ENCODE results near the gene TMEM114.
A peak's percentile ranks its signal among the peaks of the same experiment; 100 is the strongest.

The TMEM114 gene

GRCh38 chr16:8611122-8611521 lies 20.8 kb upstream of the TMEM114 start:
- no peak for DNase-seq

DNA sequence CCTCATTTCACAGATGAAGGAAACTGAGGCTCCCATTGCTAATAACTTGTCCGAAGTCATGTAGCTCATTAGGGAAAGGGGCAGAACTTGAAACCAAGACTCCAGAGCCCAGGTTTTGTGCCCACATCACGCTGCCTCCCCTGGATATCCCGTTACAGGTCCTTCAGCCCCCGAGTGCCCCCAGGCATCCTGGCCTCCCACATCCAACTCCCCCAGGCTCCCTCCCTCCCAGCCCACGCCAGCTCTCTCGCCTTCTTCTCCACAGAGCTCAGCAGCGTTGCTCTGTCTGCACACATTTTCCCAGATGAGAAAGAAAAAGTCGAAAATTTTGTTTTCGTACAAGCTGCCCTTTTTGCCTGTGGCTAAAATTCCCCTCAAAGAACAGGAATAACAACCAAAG lies 16.9 kb upstream of the TMEM114 start:
- no peak for DNase-seq

GRCh38 chr16:8605554-8605953 lies 15.2 kb upstream of the TMEM114 start:
- no peak for DNase-seq

DNA sequence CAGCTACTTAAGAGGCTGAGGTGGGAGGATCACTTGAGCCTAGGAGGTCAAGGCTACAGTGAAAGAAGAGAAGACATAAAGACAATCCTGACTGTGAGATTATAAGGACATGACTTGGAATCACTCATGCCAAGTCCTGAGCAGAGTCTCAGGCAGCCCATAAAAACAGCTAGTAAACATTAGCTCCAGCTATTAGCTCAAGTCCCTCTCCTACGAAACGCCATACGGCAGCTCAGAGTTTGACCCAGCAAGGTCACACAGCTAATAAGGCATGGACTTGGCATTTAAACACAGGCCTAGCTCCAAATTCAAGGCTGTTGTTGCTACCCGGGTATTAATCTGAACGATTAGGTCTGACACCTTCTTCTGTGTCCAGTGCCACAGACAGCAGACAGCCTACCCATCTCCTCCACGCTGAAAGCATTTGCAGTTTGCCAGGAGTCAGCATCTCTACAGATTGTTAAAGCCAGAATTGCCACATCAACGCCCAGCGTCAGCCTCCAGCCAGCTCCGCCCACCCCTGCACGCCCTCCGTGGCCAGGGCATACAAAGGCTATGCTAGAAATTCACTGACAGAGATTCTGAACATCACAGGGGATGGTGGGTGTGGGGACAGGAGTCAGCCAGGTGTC lies 9.9 kb upstream of the TMEM114 start:
- DNase-seq: no peak

DNA sequence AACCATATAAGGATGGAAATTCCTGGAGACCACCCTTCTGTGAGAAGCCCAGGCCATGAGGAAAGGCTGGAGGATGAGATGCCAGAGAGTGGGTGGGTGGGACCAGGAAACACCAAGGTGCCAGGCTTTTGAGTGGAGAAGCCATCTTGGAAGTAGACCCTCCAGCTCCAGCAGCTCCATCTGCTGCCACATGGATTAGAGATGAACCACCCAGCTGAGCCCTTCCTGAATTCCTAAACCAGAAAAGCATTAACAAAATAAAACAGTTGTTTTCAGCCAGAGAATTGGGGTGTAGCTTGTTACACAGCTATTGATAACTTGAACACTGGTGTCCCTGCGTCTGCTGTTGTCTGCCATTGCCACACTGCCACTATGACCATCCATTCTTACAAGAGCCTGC lies 6.3 kb upstream of the TMEM114 start:
- no peak for DNase-seq

- DNase-seq: no peak
Measured at GRCh38 chr16:8595783-8596182, 5.5 kb upstream of the TMEM114 start.

DNA sequence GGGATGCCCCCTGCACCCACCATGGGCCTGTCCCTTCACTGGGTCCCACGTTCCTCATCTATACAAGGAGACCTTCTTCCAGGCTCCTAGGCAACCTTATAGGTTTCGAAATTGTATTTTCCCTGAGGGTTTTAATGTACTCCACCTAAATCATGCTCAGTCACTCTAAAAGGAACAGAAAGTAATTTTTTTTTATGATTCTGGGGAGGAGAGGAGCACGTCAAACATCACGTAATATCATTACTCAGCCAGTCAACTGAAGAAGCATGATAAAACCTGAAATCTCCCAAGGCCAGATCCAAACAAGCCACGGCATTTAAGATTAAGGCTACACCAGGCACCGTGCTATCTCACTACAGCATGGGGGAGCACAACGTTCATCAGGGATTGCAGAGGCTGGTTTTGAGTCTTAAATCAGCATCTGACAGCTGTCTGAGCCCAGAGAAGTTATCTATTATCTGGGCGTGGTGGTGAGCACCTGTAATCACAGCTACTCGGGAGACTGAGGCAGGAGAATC lies 3.9 kb upstream of the TMEM114 start:
- no peak for DNase-seq

GRCh38 chr16:8591451-8591850 lies 1.1 kb upstream of the TMEM114 start:
- no peak for DNase-seq

GRCh38 chr16:8590811-8591210 lies 500 bp upstream of the TMEM114 start:
- DNase-seq: no peak

DNA sequence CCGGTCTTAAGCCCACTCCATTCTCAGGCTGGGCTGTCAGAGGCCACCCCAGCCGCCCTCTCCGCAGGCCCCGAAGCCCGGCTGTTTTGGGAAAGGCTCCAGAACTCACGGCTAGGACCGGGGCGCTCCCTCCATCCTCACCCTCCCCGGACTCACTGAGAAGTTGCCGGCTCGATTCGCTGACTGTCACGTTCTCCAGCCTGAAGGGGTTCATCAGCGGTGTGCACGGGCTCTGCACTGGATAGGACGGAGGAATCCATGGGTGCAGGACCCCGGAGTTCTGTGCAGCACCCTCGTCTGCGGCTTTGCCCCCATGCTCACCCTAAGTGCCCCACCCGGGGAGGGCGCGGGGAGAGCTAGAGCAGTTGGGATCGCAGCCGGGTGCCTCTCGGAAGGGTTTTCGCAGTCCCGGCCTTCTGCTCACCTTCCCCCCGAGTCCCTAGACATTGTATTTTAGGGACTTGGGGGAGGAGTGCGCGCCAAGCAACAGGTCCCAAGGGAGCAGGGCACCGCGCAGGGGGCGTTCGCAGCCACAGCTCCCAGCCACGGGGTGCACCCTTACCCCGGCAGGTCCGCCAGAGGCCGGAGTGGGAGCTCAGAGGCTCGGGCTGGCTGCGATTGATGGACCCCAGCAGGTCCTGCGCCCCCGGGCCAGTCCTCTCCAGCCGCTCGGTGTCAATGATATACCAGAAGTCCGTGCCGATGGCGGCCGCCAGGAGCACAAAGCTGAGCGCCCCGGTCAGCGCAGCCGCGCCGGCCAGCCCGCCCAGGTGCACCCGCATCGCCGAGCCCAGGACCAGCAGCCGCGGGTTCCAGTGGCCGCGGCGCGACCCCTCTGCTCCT lies 1.0 kb downstream of the TMEM114 start:
- no peak for DNase-seq

GRCh38 chr16:8588682-8589056 lies 1.6 kb downstream of the TMEM114 start:
- no peak for DNase-seq

- no peak for DNase-seq
Measured at GRCh38 chr16:8587065-8587464, 3.2 kb downstream of the TMEM114 start.

GRCh38 chr16:8585857-8586256 lies 4.5 kb downstream of the TMEM114 start:
- DNase-seq: no peak

- no peak for DNase-seq
Measured at GRCh38 chr16:8585041-8585440, 5.3 kb downstream of the TMEM114 start.

- no peak for DNase-seq
Measured at GRCh38 chr16:8583732-8584131, 6.6 kb downstream of the TMEM114 start.

- no peak for DNase-seq
Measured at GRCh38 chr16:8583199-8583598, 7.1 kb downstream of the TMEM114 start.

- peak; percentile 64 for DNase-seq
Measured at GRCh38 chr16:8581831-8582580, 8.3 kb downstream of the TMEM114 start.

DNA sequence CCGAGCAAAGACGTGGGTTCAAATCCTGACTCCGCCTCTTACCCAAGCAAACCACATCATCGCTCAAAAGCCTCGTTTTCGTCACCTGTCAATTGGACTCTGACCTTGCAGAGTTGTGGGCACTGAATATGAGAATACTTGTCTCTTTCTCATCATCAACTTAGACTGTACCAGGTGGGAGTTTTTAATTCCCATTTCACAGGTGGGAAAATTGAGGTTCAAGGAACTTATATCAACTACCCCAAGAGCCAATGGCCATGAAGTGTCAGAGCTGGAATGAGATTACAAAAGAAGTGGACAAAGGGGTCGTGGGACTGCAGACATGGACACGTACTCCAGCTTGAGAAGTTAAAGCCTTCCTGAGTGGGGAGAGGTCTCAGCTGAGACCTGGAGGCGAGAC lies 10.8 kb downstream of the TMEM114 start:
- DNase-seq: no peak

DNA sequence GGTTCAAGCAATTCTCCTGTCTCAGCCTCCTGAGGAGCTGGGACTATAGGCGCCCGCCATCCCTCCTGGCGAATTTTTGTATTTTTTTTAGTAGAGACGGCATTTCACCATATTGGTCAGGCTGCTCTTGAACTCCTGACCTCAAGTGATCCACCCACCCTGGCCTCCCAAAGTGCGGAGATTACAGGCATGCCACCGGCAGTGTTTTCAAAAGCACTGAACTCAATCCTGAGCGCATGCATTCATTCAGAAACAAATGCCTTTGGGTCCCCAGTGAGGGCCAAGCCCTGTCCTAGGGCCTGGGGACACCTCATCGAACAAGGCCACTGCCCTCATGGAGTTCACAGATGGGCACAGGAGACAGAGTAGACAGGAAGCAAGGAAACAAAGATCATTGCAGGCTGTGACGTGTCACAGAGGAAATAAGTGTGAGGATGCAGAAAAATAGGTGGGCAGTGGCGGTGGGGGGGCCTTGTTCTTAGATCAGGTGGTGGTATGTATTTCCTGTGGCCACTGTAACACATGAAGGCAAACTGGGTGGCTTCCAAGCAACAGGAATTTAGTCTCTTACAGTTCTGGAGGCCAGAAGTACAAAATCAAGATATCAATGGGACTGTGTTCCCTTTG lies 12.5 kb downstream of the TMEM114 start:
- no peak for DNase-seq

DNA sequence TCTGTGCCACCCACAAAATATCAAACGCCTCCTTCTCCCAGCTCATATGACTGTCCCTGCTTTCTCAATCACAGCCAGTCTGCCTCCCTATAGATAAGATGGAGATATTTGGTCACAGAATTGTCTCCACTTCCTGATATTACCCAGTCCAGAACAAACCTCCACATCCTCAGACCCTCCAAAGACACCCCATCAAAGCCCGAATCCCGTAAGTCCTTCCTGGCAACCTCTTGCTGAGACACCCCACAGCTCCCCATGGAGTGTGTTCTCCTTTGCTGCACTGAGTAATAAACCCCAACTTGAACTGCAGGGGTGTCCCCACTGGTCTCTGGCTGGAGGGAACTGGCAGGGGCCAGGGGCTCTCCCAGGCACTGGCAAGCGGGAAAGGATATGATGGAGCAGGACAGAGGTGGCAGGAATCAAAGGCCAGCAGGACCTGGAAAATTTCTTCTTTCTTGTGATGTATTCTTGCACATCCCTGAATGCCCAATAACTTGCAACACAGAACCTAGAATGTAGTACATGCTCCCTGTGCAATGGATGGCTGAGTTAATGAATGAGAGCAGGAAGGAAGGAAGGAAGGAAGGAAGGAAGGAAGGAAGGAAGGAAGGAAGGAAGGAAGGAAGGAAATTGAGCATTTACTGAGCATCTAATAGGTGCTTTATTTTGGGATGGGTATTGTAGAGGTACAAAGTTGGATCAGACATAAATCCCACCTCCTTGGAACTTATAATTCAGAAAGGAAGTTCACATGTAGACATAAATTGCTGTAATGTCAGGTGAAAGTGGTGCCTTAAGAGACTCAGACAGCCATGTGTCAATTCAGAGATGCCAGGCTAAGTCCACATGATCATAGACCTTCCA lies 13.9 kb downstream of the TMEM114 start:
- DNase-seq: no peak

- DNase-seq: no peak
Measured at GRCh38 chr16:8575399-8575798, 14.9 kb downstream of the TMEM114 start.

All from GF-D8 (cell line).